ENCODE measurements around the gene SENP7.

DNA sequence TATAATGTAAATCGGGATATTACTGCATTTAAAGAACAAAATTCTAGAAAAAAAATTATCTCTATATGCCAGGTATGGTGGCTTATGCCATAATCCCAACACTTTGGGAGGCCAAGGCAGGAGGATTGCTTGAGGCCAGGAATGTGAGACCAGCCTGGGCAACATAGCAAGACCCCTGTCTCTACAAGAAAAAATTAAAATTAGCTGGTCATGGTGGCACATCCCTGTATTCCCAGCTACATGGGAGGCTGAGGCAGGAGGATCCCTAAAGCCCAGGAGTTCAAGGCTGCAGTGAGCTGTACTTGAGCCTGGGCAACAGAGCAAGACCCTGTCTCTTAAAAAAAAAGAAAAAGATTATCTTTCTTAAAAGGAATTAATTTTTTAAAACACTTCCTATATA is 12.8 kb downstream of the SENP7 start:
- TF ChIP-seq, protein P1, sequence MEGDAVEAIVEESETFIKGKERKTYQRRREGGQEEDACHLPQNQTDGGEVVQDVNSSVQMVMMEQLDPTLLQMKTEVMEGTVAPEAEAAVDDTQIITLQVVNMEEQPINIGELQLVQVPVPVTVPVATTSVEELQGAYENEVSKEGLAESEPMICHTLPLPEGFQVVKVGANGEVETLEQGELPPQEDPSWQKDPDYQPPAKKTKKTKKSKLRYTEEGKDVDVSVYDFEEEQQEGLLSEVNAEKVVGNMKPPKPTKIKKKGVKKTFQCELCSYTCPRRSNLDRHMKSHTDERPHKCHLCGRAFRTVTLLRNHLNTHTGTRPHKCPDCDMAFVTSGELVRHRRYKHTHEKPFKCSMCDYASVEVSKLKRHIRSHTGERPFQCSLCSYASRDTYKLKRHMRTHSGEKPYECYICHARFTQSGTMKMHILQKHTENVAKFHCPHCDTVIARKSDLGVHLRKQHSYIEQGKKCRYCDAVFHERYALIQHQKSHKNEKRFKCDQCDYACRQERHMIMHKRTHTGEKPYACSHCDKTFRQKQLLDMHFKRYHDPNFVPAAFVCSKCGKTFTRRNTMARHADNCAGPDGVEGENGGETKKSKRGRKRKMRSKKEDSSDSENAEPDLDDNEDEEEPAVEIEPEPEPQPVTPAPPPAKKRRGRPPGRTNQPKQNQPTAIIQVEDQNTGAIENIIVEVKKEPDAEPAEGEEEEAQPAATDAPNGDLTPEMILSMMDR (IDR thresholded peaks at IDR 0.05; ENCODE audit: low read length) = no peak
- TF ChIP-seq EZH2 (IDR thresholded peaks at IDR 0.05; ENCODE audit: borderline replicate concordance, low read length) = no peak
